ENCODE measurements around the gene GRHPR. TPM values are rescaled to one million over a fixed set of nuclear protein-coding genes. Genes with fewer than 3 reads are reported as not detected.

The GRHPR gene
- polyA plus RNA-seq, 2 of the 4 experiments (the other 2 are of a cell fraction) = 111 to 146 TPM

GRCh38 chr9:37381094-37381741 is 41.3 kb upstream of the GRHPR start:
- no peak for ATAC-seq
- Histone ChIP-seq H3K4me1 (no peaks in the 10 kb centered on the region), H3K4me2 (no peak overlapping the region), H3K9me3 (no peaks in the 10 kb centered on the region), H3K27ac (no peak overlapping the region), H3K4me3 (no peak overlapping the region)
- no peak for FAIRE-seq
- DNase-seq (ENCODE audit: low read depth in 1 of 2, low spot score in 1 of 2) = no peak
- ChIA-PET POLR2A (no interaction called here), CTCF (interaction anchor here (0.5 to 1.6 kb wide), 4 partner anchors 13 to 508 kb away, joined by 3 to 5 read pairs (median 3); no protein-coding TSS in a partner anchor)
- TF ChIP-seq ELK1 (IDR thresholded peaks at IDR 0.05; ENCODE audit: low read depth, low read length) (no peak), CHD2 (IDR thresholded peaks at IDR 0.05; ENCODE audit: low read length, partially characterized antibody) (no peak), KDM5A (IDR thresholded peaks at IDR 0.05) (no peak), ZSCAN20 (CRISPR knock-in tag; IDR thresholded peaks at IDR 0.05) (no peak), MAFK (IDR thresholded peaks at IDR 0.05; ENCODE audit: partially characterized antibody) (no peak), SMC3 (IDR thresholded peaks at IDR 0.05) (no peak), POLR2AphosphoS2 (conservative IDR thresholded peaks at IDR 0.05; ENCODE audit: low read length) (no peak), NR3C1 (IDR thresholded peaks at IDR 0.05) (no peak), FOSB (CRISPR knock-in tag; IDR thresholded peaks at IDR 0.05) (no peak), MYC (IDR thresholded peaks at IDR 0.05; ENCODE audit: borderline replicate concordance, low read length) (no peak), TP53 (CRISPR knock-in tag; IDR thresholded peaks at IDR 0.05) (no peak), CHD4 (IDR thresholded peaks at IDR 0.05; ENCODE audit: borderline replicate concordance) (no peak), RNF2 (IDR thresholded peaks at IDR 0.05; ENCODE audit: borderline replicate concordance, low read depth) (no peak), HDAC2 (IDR thresholded peaks at IDR 0.05) (no peak), ESRRA (IDR thresholded peaks at IDR 0.05; ENCODE audit: borderline replicate concordance, low read length) (no peak), POLR2A (IDR thresholded peaks at IDR 0.05; ENCODE audit: low read length) (no peak), E2F6 (IDR thresholded peaks at IDR 0.05; ENCODE audit: borderline replicate concordance, low read depth) (no peak)
- TF ChIP-seq, protein P1, sequence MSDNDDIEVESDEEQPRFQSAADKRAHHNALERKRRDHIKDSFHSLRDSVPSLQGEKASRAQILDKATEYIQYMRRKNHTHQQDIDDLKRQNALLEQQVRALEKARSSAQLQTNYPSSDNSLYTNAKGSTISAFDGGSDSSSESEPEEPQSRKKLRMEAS (IDR thresholded peaks at IDR 0.05) = no peak
- TF ChIP-seq, protein P2, sequence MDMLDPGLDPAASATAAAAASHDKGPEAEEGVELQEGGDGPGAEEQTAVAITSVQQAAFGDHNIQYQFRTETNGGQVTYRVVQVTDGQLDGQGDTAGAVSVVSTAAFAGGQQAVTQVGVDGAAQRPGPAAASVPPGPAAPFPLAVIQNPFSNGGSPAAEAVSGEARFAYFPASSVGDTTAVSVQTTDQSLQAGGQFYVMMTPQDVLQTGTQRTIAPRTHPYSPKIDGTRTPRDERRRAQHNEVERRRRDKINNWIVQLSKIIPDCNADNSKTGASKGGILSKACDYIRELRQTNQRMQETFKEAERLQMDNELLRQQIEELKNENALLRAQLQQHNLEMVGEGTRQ (IDR thresholded peaks at IDR 0.05) = no peak
- WGBS (ENCODE audit: missing lambda C conversion rate) = 69% methylated on average over 11 of the region's 11 CpGs

GRCh38 chr9:37382161-37382981 is 40.1 kb upstream of the GRHPR start:
- POLR2A ChIA-PET = no interaction called here
- H3K4me2 ChIP-seq = no peak overlapping the region
- CTCF ChIA-PET = interaction anchor here (0.6 to 1.6 kb wide), 5 partner anchors 13 to 750 kb away, joined by 3 to 5 read pairs (median 4); no protein-coding TSS in a partner anchor
- DNase-seq (ENCODE audit: low read depth in 1 of 2, low spot score in 1 of 2) (no peak), ATAC-seq (no peak), FAIRE-seq (no peak)
- no peak overlapping the region for H3K27ac ChIP-seq
- no peaks in the 10 kb centered on the region for H3K9me3 ChIP-seq
- H3K4me1 ChIP-seq = no peaks in the 10 kb centered on the region
- 50% methylated on average over 14 of the region's 14 CpGs for WGBS (ENCODE audit: missing lambda C conversion rate)
- TF ChIP-seq HOXB13 (CRISPR knock-in tag; IDR thresholded peaks at IDR 0.05; ENCODE audit: low read depth) = no peak
- no peak for TF ChIP-seq NR3C1 (IDR thresholded peaks at IDR 0.05)
- TF ChIP-seq, protein P3, sequence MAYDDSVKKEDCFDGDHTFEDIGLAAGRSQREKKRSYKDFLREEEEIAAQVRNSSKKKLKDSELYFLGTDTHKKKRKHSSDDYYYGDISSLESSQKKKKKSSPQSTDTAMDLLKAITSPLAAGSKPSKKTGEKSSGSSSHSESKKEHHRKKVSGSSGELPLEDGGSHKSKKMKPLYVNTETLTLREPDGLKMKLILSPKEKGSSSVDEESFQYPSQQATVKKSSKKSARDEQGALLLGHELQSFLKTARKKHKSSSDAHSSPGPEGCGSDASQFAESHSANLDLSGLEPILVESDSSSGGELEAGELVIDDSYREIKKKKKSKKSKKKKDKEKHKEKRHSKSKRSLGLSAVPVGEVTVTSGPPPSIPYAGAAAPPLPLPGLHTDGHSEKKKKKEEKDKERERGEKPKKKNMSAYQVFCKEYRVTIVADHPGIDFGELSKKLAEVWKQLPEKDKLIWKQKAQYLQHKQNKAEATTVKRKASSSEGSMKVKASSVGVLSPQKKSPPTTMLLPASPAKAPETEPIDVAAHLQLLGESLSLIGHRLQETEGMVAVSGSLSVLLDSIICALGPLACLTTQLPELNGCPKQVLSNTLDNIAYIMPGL (CRISPR knock-in tag; IDR thresholded peaks at IDR 0.05; ENCODE audit: borderline replicate concordance) = no peak
- TF ChIP-seq MAZ (IDR thresholded peaks at IDR 0.05; ENCODE audit: borderline replicate concordance, low read depth, low read length) = no peak
- TF ChIP-seq, protein P1 (IDR thresholded peaks at IDR 0.05) = no peak
- TF ChIP-seq POLR2AphosphoS2 (conservative IDR thresholded peaks at IDR 0.05; ENCODE audit: low read length) = no peak
- no peak for TF ChIP-seq E2F6 (IDR thresholded peaks at IDR 0.05; ENCODE audit: borderline replicate concordance, low read depth)
- no peak for TF ChIP-seq PHF8 (IDR thresholded peaks at IDR 0.05; ENCODE audit: borderline replicate concordance, low read depth)
- TF ChIP-seq ZSCAN20 (CRISPR knock-in tag; IDR thresholded peaks at IDR 0.05) = no peak
- no peak for TF ChIP-seq FOXS1 (CRISPR knock-in tag; IDR thresholded peaks at IDR 0.05)
- no peak for TF ChIP-seq ESRRA (IDR thresholded peaks at IDR 0.05; ENCODE audit: borderline replicate concordance, low read length)
- no peak for TF ChIP-seq MAFK (IDR thresholded peaks at IDR 0.05; ENCODE audit: partially characterized antibody)
- no peak for TF ChIP-seq JUNB (IDR thresholded peaks at IDR 0.05)
- TF ChIP-seq RFX5 (IDR thresholded peaks at IDR 0.05) = no peak
- TF ChIP-seq ZC3H11A (IDR thresholded peaks at IDR 0.05) = no peak
- TF ChIP-seq FOSB (CRISPR knock-in tag; IDR thresholded peaks at IDR 0.05) = no peak
- no peak for TF ChIP-seq HDAC2 (IDR thresholded peaks at IDR 0.05)
- H3K4me3 ChIP-seq = no peak overlapping the region

Data from A549 (cell line).